ENCODE results near the gene HSPA4. TPM values are rescaled to one million over a fixed set of nuclear protein-coding genes. Genes with fewer than 3 reads are reported as not detected.
"Not testable (repeated sequence)": the region's sequence is repeated elsewhere in the genome, so short reads cannot be mapped to it uniquely, and the experiment has no call there.

Gene HSPA4
- total RNA-seq, 1 donor from 2014 or later: 115 TPM

DNA sequence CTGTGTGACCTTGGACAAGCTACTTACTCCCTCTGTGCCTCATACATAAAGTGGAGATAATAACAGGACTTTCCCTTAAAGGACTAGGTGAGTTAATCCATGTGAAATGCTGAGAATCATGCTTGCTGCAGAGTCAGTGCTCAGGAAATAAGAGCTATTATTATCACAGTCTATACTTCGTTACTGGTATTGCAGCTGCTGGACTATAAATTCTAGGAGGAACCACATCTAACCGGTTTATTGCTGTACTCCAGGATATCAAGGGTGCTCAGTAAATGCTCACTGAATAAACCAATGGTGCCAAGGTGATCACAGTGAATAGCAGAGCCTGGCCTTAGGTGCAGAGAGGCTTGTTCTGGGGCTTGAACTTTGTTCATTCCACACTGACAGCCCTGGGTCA is 69.3 kb downstream of the HSPA4 start:
- intact Hi-C loops (cut with micrococcal nuclease): no loop called here

- intact Hi-C loops (cut with micrococcal nuclease): no loop called here
Measured at GRCh38 chr5:133121611-133122150, 69.9 kb downstream of the HSPA4 start.

GRCh38 chr5:133122711-133123110 is 70.9 kb downstream of the HSPA4 start:
- intact Hi-C loops (cut with micrococcal nuclease): no loop called here

DNA sequence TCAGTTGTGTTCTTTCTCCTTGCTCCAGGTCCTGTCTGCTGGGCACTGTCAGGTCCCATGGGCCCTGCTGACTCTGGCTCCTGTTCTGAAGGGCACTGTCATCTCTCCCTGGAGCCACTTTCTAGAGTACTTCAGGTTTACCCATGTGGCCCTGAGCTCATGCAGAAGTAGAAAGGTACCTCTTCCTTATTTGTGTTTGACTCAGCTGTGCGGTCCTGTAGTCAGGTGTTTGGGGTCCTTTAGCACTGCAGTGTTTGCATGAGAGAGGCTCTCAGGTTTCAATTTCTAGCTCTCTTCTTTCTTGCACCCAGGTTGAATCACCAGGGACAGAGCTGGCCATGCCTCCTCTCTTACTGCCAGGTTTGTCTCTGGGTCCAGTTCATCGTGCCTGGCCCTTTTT is 71.5 kb downstream of the HSPA4 start:
- intact Hi-C loops (cut with micrococcal nuclease): no loop called here

GRCh38 chr5:133124891-133125290 is 73.1 kb downstream of the HSPA4 start:
- intact Hi-C loops (cut with micrococcal nuclease): no loop called here

- intact Hi-C loops (cut with micrococcal nuclease): no loop called here
Measured at GRCh38 chr5:133128066-133128465, 76.3 kb downstream of the HSPA4 start.

DNA sequence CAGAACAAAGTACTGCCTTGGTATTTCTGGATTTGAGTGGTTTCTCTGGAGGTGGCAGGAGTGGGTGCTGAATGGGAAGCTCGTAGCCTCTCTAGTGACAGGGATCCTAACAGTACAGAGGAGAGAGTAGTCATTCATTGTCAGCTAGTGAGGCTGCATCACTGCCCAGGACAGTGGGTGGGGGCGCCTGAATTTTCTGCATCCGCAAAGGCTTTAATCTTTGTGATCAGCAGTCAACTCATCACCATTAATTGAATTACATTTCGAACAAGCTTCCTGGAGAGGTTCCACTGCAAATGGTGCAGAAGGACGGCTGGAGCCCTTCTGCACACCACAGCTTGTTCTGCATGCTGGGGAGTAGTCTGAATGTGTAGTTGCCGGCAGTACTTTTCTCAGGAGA is 77.5 kb downstream of the HSPA4 start:
- intact Hi-C loops (cut with micrococcal nuclease): no loop called here

GRCh38 chr5:133129950-133130349 is 78.1 kb downstream of the HSPA4 start:
- intact Hi-C loops (cut with micrococcal nuclease): no loop called here

- intact Hi-C loops (cut with micrococcal nuclease): no loop called here
Measured at GRCh38 chr5:133130387-133131118, 78.7 kb downstream of the HSPA4 start.

- intact Hi-C loops (cut with micrococcal nuclease): no loop called here
Measured at GRCh38 chr5:133132717-133133116, 80.9 kb downstream of the HSPA4 start.

DNA sequence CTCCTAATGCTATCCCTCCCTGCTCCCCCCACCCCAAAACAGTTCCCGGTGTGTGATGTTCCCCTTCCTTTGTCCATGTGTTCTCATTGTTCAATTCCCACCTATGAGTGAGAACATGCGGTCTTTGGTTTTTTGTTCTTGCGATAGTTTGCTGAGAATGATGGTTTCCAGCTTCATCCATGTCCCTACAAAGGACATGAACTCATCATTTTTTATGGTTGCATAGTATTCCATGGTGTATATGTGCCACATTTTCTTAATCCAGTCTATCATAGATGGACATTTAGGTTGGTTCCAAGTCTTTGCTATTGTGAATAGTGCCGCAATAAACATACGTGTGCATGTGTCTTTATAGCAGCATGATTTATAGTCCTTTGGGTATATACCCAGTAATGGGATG is 81.4 kb downstream of the HSPA4 start:
- intact Hi-C loops (cut with micrococcal nuclease): not testable (repeated sequence)

DNA sequence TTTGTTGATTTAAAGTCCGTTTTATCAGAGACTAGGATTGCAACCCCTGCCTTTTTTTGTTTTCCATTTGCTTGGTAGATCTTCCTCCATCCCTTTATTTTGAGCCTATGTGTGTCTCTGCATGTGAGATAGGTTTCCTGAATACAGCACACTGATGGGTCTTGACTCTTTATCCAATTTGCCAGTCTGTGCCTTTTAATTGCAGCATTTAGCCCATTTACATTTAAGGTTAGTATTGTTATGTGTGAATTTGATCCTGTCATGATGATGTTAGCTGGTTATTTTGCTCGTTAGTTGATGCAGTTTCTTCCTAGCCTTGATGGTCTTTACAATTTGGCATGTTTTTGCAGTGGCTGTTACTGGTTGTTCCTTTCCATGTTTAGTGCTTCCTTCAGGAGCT is 85.1 kb downstream of the HSPA4 start:
- intact Hi-C loops (cut with micrococcal nuclease): not testable (repeated sequence)

DNA sequence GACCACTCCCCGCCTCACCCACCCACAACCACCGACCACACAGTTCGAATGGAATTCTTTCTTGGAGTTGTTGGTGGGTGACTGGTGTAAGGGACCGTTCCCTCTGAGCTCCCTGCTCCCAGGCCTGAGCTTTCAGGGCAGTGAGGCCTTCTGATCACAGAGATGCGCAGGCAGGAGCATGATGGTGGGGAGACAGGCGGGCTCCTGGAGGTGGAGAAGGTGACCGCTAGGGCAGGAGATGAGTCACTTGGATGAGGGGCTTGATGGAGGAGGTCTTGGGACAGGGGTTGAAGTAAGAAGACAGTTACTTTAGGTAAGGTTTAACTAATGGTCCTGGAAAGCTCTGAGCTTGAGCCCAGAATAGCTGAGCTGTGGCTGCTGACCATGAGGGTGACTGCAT is 88.5 kb downstream of the HSPA4 start:
- intact Hi-C loops (cut with micrococcal nuclease): no loop called here

DNA sequence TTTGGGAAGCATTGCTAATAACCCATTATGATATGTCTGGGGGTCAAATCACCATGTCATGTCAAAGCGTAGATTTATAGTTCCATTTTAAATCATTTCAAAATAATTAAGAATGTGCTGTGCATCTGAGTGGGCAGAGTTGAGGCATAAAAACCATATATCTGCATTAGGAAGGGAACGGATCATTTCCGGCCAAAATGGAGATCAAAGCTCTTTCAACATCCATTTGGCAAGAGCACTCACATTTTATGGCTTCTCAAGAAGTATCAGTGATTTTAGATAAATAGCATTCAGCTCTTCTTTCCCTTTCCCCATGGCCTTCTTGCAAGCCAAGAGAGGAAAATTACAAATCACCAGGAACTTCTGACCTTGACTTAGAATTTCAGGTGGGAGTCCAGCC is 89.9 kb downstream of the HSPA4 start:
- intact Hi-C loops (cut with micrococcal nuclease): no loop called here

DNA sequence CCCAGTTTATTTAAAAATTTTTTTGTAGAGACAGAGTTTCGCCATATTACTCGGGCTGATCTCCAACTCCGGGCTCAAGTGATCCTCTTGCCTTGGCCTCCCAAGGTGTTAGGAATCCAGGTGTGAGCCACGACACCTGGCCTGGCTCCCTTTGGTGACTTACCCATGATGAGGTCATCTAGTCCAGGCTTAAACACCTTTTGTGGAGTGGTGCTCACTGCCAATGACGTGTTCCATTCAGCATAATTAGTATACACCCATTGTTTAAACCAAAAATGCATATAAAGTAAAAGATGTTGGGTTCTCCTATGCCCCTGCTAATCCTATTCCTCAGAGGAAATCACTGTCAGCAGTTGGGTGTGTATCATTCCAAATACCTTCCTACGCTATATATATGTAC is 91.0 kb downstream of the HSPA4 start:
- intact Hi-C loops (cut with micrococcal nuclease): no loop called here

GRCh38 chr5:133144245-133144981 is 92.6 kb downstream of the HSPA4 start:
- intact Hi-C loops (cut with micrococcal nuclease): no loop called here

GRCh38 chr5:133145436-133146170 is 93.8 kb downstream of the HSPA4 start:
- intact Hi-C loops (cut with micrococcal nuclease): no loop called here

DNA sequence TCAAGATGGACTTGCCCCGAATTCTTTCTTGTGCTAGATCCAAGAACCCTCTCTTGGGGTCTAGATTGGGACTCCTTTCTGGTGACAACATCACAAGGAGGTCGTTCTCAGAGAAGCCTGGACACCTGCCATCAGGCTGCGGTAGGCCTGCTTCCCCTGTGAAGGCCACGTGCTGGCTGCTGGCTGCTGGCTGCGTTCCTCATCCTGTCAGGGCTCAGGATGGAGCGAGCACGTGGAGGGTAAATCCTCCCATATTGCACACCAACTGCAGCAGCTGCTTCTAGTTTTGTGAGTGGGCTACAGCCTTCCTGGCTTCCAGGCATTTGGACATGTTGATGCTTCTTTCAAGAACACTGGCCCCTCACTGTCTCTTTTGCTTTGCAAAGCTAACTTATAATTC is 95.6 kb downstream of the HSPA4 start:
- intact Hi-C loops (cut with micrococcal nuclease): no loop called here

DNA sequence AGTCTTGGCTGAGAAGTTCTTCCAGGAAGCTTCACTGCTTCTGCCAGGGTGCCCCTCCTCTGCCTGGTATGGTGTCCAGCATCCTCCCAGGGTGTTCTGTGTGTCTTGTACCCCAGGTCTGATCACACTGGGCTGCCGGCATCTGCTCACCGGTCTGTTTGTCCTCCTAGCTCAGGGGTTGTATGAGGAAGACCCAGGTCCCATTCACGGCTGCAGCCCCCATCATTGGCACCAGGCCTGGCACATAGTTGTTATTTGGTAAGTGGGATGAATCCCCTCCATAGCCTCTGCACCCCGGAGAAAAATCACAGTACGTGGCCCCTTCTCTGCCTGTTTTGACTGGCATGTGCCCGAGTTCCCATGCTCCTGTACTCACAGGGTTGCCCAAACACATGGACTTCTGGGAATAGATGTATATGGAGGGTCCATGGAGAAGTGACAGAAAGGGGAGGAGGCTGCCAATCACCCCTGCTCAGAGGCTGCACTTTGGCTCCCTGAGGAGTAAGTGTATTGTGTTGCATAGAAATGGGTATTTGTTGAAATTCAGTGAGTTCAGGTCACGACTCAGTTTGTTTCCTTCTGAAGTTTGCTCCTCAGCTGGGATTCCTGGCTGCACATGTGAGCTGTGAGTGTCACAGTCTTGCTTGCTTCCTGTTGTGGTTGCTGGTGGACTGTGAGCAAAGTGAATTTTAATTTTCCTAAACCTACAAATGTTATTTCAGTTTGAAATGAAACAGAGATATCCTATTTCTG is 96.2 kb downstream of the HSPA4 start:
- intact Hi-C loops (cut with micrococcal nuclease): no loop called here

- intact Hi-C loops (cut with micrococcal nuclease): no loop called here
Measured at GRCh38 chr5:133149345-133149744, 97.5 kb downstream of the HSPA4 start.

- intact Hi-C loops (cut with micrococcal nuclease): no loop called here
Measured at GRCh38 chr5:133150909-133151544, 99.2 kb downstream of the HSPA4 start.
